GM12878 (cell line): Measurements from ENCODE around the gene CSNK1G1. TPM values are rescaled to one million over a fixed set of nuclear protein-coding genes. Genes with fewer than 3 reads are reported as not detected.

Experiments
- HDAC6 ChIP-seq: fragments of 200-600 bp; sonication (generic); IDR thresholded peaks from one replicate; pipeline ENCODE4 v1.8.0; 2017; ENCODE audit warnings: antibody characterized with exemption; ENCODE audit not compliant: unreplicated experiment
- NR2F1 ChIP-seq: fragments of 450-650 bp; conservative IDR thresholded peaks from 2 replicates; pipeline ENCODE4 v1.6.1; 2017; ENCODE audit warnings: mild to moderate bottlenecking
- RELA ChIP-seq: fragments of 450-650 bp; IDR thresholded peaks from 2 replicates; pipeline ENCODE4 v1.8.0; 2014; ENCODE audit warnings: borderline replicate concordance; ENCODE audit not compliant: partially characterized antibody
- SMAD1 ChIP-seq: fragments of 450-650 bp; IDR thresholded peaks from 2 replicates; pipeline ENCODE4 v1.6.1; 2018; ENCODE audit warnings: mild to moderate bottlenecking, low read depth; ENCODE audit not compliant: partially characterized antibody
- SPI1 ChIP-seq: IDR thresholded peaks from 2 replicates; pipeline ENCODE4 v1.6.1; 2011; ENCODE audit warnings: low read depth, mild to moderate bottlenecking, low read length, moderate library complexity, borderline replicate concordance; ENCODE audit not compliant: insufficient read depth
- ZNF207 ChIP-seq: fragments of 450-650 bp; IDR thresholded peaks from 2 replicates; pipeline ENCODE4 v1.6.1; 2014; ENCODE audit warnings: antibody characterized with exemption, mild to moderate bottlenecking, borderline replicate concordance
- ZNF687 ChIP-seq: fragments of 450-650 bp; IDR thresholded peaks from 2 replicates; pipeline ENCODE4 v1.6.1; 2017; ENCODE audit warnings: mild to moderate bottlenecking, moderate library complexity
- polyA plus RNA-seq, 11 experiments: library from polyadenylated mRNA; depleted of rRNA in 4 of 11; unstranded in 6 of 11; stranded (reverse) in 5 of 11; fragments of >200 nt; fragmentation: Nextera tagmentation in 4 of 11; fragmentation: Illumina TruSeq in 1 of 11; extraction: Ambion mirVana in 4 of 11; extraction: Trizol in 1 of 11; gene quantifications; 1 replicate in 1 of 11; 2 replicates in 10 of 11; pipeline versions ENCODE4 v1.2.1 to v1.2.3, GENCODE V29; 2011 to 2016; ENCODE audit warnings: inconsistent platforms in 2 of 11, missing spikeins in 2 of 11, low read depth in 1 of 11
- total RNA-seq, 4 experiments: library from RNA; depleted of rRNA in 3 of 4; stranded (reverse); fragments of >200 nt in 3 of 4; fragmentation: Illumina TruSeq in 1 of 4; extraction: Trizol in 1 of 4; gene quantifications; 2 replicates each; pipeline versions ENCODE4 v1.2.1 to v1.2.3, GENCODE V29; 2013 to 2021
- TF ChIP-seq, protein P1 (sequence below): IDR thresholded peaks from 2 replicates; pipeline ENCODE4 v1.6.1; 2012; ENCODE audit warnings: low read depth, low read length, improper control_type of control experiment

Gene CSNK1G1
- total and polyA plus RNA-seq, 10 of the 15 experiments (the other 5 are each of a cell fraction or from before 2014, with no cell fraction given): 6.1 to 23.4 (median 15.3) TPM

DNA sequence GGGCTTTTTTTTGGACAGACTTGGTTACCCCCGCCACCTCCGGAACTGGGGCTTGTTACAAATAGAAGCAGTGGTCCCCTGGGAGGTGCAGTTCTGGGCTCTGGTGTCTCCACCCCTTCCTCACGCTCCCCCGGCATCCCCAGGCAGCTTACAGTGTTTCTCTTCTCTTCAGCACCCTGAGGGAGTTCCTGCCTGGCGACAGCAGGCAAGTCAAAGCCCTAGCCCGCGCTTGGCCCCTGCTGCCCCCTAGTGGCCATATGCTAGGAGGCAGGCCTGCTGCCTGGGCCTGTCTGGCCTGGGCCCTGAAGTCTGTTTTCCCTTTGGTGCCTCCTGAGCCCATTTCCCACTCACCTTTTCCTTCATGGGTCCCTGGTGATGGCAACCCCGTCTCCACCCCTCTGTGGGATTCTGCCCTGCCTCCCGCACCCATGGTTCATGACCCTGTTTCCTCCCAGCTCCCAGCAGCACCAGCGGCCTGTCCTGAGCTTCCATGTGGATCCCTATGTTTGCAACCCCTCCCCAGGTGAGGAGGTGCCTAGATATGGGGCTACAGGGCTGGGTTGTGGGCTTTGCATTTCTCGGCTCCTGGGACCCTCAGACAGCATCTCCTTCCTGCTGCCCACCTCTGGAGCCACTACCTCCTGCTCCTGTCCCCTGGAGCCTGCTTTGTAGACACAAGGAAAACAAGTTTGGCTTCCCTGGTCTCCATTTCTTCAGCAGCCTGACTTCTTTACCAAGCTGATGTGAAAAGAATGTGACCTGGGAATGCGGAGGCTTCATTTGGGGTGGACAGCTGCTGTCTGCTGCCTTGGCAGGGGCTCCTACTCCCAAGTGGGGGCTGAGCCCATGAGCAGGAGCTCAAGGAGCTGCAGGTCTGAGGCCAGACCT is 202.2 kb downstream of the CSNK1G1 start (continued):
- TF ChIP-seq, protein P1, sequence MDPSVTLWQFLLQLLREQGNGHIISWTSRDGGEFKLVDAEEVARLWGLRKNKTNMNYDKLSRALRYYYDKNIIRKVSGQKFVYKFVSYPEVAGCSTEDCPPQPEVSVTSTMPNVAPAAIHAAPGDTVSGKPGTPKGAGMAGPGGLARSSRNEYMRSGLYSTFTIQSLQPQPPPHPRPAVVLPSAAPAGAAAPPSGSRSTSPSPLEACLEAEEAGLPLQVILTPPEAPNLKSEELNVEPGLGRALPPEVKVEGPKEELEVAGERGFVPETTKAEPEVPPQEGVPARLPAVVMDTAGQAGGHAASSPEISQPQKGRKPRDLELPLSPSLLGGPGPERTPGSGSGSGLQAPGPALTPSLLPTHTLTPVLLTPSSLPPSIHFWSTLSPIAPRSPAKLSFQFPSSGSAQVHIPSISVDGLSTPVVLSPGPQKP: 0 out of 2 replicates have a peak, but pooled peaks have one; percentile 9
- TF ChIP-seq ZNF207: peak; percentile 50; the same call in 1 of the 2 replicates
- peak; percentile 51; the same call in 1 of the 2 replicates for TF ChIP-seq SPI1
- no peak for TF ChIP-seq SMAD1
- TF ChIP-seq RELA: peak; percentile 22
- 0 out of 2 replicates have a peak, but pooled peaks have one; percentile 37 for TF ChIP-seq NR2F1
- TF ChIP-seq HDAC6: no peak
- TF ChIP-seq ZNF687: no peak
